Hematopoietic multipotent progenitor cell treated with erythropoietin and hydrocortisone succinate and interleukin-3 and kit ligand, for 15 days (in vitro differentiated cells): ENCODE data around the gene MYO16.

ENCODE experiments used
- DNase-seq: peaks from one replicate; pipeline ENCODE4 v3.0.0-alpha.2; 2015; ENCODE audit warnings: low spot score

The MYO16 gene

DNA sequence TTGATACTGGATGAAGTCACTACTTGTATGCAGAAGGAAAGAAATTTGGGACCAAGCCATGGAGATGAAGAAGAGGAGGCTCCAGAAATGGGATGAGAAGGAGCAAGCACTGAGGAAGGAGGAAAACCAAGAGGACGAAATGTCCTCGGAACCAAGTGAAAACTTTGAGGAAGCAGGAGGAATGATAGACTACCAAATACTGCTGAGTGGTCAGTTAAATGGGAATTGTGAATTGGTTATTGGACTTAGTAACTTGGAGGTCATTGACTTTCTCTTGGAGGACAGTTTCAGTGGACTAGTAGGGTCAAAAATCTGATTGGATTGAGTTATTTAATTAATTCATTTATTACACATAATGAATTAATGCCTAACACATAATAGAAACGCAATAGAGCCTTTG is 167.9 kb downstream of the MYO16 start:
- DNase-seq, result no peak

DNA sequence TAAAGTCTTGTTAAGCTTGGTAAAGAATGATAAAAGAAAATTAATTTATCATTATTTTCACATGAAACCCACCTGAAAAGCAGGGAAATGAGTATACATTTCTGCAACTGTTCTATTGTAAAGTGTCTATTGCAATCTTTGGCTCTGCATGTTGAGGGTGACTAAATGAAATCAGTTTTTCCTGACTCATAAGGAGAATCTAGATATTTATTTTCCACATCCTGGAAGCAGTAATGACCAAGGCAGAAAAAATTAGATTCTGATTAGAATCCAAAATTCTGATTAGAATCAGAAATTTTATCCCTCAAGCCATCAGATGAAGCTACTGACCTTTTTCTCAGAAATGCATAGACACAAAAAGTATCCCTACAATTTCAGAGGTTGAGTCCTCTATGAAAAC is 178.4 kb downstream of the MYO16 start:
- no peak for DNase-seq

DNA sequence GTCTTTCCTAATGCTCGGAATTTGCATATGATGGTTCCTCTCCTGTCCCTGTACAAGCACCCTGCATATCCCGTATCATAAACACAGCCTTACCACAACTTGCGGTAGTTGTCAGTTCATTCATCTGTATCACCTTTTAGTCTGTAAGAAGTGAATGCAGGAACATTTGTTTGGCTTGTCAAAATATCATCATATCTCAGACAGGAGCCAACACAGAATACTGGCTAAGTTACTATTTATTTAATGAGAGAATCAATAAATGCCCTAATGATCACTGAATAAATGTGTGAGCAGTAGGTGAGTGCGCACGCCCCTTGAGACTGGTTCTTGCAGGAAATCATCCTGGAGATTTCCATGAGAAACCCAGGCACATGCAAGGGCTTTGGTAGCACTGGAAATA is 182.8 kb downstream of the MYO16 start:
- no peak for DNase-seq

DNA sequence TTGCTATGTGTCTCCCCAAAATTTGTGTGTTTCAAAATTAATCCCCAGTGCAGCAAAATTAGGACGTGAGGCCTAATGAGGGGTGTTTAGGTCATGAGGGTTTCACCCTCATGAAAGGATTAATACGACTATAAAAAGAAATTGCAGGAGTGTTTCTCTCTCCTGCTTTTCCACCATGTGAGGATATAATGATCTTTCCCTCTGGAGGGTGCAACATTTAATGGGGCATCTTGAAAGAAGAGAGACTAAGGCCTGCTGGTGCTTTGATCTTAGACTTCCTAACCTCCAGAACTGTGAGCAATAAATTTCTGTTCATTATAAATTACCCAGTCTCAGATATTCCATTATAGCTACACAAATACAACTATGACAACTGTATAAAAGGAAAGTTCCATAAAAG is 183.2 kb downstream of the MYO16 start:
- no peak for DNase-seq

DNA sequence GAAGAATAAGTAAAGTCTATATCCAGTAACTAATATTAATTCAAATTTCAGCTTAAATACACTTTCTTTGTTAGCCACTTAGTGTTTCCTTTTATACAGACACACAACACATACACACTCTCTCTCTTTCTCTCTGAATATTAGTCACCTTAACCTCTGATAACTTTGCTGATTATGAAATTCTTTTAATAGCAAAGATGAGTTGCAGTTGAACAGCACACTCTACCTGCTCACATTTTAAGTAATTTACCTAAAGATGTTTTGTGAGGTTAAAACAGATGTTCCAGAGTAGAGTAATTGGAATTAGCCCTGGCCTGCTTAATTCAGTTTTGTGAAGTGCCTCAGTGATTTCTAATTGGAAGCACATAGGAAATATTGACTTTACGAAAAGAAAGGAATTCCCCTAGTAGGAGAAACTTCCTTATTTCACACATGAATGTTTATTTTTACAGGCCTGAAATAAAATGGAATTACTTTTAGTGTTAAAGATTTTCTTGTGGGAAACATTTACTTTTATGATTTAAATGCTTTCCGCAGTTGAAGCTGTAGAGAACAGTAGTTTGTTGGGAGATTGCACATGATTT is 184.3 kb downstream of the MYO16 start:
- DNase-seq, result no peak

DNA sequence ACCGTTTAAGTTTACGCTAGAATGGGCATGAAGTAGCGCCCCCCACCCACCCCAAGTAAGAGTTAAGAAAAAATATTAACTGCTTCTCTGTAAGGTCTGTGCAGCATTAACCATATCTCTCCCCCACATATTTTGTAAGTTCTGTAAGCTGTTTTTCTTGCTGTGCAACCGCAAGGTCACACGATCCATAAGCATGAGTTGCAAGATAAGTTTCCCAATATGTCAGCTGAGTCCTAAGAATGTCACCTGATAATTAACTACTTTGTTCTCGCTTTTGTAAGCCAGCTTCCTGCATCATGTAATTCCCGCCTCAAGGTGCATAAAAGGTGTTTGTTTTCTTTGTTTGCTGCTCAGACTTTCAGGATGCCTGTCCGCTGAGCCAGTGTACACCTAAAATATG is 187.0 kb downstream of the MYO16 start:
- no peak for DNase-seq

DNA sequence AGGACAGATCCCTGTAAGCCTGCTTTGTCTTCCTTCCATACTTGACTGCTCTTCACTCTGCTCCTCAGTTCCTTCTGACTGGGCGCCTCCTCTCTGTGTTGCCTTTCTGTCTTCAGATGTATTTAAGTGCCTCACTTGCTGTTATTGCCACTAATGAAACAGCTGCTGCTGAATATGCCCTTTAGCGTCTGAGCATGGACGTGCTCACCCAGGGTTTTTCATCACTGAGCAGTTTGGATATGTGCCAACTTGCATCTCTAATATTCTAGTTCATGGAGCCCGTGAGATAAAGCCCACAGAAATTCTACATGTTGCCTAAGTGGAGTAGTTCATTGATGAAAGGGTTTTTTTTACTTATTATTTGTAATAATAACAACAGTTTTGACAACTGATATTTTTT is 198.2 kb downstream of the MYO16 start:
- no peak for DNase-seq

DNA sequence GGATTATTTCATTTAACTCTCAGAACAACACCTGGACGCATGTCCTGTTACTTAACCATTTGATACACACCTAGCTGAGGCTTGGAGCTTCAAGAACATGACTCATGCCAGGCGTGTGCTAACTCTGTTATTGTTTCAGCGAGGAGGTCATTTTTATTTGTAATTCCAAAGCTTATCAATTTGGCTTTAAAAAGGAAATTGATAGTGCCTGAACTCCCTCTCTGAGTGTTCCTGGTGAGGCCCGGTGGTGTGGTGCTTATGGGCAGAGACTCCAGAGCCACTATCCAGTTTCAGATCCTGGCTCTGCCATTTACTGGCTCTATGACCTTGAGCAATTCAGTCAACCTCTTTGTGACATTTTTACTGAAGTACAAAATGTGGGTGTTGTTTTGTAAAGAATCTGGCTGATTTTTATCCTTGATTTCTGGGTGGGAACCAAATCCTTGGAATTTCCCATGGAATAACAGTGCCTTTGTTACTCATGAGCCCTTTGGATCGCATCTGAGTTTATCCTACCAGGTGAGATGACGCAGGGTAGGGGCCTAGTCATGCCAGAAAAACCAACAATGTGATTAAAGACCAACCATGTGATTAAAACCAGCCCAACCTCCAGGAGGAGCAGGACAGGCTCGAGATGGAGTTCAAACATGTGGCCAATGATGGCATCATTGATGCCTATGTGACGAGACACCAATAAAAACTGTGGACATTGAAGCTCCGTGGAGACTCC is 198.8 kb downstream of the MYO16 start:
- DNase-seq, result no peak

DNA sequence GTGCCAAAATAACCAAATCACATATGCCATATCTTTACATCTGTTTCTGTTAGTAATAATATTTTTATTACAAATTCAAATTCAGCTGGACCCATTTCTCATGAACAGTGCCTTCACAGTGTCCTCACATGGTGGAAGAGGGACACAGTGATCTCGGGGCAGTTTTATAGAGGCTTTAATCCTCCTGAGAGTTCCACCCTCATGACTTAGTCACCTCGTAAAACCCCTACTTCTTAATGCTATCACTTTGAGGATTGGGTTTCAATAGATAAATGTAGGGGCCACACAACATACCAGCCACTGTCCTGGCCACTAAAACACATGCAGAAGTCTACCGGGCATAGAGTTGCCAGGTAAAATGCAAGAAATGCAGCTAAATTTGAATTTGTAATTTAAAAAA is 201.5 kb downstream of the MYO16 start:
- DNase-seq, result no peak

DNA sequence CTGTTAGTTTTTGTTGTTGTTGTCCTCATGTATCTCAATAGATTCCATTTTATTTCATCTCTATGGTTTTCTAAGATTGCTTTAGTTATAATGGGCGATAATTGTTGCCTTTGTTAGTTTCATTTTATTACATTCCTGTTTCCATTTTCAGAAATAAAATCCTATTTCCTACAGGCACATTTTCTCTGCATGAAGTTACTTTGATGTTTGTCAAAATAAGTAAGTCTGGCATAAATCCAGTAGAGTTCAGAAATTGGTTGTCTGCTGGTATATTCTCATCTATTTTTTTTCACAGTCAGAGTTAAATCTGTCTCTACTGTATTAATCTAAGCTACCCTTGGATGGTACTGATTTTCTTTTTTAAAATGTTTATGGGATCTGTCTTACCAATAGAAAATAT is 204.1 kb downstream of the MYO16 start:
- no peak for DNase-seq

DNA sequence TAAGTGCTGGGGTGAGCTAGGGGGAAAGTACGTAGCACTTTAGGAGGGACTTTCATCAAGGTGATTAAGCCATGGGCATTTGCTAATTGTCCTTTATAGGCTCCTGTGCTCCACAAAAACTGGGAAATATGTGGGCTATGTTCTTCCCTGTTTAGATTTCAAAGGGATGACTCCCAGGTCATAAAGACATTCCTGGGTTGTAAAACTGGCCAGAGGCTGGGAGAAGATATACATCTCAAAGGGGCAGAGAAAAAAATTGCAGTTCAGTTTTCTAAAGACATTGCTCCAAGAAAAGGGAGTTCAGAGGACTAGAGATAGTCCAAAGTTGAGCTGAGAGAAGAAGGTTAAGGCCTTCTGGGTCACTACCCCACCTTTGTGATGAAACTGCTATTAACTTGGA is 204.8 kb downstream of the MYO16 start:
- DNase-seq, result no peak

DNA sequence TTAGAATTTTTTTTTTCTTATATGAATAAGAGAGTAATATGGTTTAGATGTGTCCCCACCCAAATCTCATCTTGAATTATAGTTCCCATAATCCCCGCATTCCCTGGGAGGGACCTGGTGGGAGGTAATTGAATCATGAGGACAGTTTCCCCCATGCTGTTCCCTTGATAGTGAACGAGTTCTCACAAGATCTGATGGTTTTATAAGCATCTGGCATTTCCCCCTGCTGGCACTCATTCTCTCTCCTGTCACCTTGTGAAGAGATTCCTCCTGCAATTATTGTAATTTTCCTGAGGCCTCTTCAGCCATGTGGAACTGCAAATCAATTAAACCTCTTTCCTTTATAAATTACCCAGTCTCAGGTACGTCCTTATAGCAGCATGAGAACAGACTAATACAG is 205.7 kb downstream of the MYO16 start:
- no peak for DNase-seq

DNA sequence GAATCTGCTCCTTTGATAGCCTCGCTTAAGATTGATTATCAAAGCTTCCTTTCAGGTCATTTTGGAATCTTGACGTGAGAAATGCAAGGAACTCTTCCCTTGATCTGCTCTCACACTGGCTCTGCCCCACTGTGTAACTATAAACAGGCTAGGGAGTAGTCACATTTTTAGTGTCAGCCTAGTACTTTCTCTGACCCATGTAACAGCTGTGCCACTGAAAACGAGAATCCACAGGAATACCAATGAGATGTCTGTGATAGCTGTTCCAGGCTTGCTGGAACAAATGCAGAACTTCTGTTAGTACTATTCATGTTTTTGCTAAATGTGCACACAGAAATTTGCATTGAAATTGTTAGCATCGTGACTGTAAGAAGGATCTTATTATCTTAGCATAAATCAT is 221.3 kb downstream of the MYO16 start:
- no peak for DNase-seq

DNA sequence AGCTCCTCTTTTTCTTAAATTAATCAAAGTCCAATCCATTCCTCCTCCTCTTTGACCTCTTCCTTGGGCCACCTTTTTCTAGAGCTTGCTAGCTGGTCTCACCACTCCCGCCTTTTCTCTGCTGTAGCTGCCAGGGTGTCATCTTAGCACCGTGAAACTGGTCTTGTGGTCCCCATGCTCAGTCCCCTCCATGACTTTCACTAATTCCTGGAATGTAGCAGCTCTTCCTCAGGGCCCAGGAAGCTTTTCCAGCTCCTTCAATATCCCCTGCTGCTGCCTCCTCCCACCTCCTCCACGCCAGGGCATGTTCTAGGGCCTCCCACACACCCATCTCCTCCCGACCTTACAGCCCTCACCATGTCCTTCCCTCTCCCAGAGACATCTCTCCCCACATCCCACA is 222.2 kb downstream of the MYO16 start:
- DNase-seq, result no peak

DNA sequence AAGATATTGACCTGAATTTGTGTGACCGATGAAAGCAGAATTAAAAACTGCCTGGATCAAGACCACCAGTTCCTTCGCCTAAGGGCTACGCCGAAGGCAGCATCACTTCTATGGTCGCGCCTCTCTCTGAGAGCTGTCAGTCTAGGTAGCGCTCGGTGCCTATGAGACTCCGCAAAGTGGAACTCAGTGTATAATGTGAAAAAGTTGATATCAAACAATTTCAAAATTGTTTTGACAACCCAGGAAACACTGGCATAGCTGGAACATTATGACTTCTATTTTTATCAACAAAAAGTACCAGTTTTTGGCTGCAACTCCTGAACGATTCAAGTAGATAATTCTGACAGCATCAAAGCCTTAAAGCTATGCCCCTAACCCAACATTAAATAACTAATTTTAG is 223.6 kb downstream of the MYO16 start:
- DNase-seq, result no peak

DNA sequence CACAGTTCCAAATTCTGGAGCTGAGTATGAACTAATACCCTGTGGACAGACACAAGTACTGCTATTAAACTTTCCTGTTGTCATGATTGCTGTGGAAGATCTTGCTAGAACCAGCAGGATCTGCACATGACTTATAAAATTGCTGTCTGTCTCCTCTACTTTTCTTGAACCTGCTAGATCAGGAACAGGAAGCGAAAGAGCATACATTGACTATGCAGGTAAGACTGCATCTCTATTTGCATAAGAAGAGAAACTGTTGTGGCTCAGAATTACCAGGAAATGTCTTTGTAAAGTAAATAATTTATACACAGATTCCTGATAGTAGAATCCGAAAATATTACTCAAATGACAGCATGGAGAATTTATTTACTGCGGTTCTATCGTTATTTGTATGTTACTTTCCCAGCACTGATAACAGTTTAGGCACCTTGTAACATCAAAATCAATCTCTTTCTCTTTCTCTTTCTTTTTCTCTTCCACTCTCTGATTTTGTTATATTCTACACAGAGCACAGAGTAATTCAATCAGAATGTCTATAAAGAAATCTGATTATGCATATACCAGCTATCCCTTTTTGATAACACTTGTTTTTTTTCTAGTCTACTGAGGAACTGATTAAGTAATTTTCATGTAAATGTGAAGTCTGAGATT is 226.5 kb downstream of the MYO16 start:
- no peak for DNase-seq

DNA sequence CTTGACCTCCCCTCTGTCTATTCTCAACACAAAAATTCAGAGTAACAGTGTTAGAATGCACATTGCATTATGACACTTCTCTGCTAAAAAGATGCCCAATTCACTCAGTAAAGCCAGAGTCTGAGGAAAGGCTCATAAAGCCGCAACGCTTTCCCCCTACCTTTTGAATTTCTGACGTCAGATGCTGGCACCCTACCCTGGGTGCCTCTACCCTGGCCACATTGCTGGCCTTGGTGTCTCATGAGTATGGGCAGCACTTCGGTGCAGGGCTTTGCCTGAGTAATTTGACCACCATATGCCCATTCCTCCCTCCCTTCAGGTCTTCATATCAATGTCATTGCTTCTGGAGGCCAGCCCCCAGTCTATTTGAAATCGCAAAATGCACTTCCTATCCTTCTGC is 229.3 kb downstream of the MYO16 start:
- no peak for DNase-seq

DNA sequence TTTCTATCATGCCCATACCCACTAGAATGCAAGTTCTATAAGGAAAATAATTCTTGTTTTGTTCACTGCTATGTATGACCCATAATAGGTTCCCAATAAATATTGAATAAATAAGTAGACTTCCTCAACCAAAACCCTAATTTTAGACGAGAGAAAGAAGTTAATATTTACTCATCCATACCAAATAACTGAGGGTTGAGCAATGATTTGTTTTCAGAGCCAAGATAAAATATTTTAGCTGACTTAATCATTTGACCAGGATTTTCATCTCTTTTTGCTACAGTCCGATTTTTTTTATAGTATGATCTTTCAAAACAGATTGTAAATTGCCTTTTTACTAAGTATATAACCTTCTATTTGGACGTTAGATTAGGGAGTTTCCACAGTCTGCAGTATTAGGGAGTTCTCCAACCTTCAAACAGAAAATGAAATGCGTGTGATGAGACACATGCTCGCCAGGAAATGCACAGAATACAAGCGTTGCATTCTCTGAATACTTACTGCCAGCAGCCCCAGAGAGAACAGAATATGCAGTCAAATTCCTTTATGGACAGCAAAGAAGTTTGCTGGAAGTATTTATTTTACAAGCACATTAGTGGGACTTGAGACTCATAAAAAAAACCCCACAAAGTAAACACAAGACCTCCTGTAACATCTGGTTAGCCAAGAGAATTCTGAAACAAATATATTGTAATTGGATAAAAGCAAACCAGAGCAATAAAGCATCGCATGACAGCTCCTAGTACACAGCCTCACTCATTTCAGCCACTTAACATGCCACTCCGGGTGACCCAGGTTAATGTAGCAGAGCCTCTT is 230.0 kb downstream of the MYO16 start:
- DNase-seq, result no peak

DNA sequence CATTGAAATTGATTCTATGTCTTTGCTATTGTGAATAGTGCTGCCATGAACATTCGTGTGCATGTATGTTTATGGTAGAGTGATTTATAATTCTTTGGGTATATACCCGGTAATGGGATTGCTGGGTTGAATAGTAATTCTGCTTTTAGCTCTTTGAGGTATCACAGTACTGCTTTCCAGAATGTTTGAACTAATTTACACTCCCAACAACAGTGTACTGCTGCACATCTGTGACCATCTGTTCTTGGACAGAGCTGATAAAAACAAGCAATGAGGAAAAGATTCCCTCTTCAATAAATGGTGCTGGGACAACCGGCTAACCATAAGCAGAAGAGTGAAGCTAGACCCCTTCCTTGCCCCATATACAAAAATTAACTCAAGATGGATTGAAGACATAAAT is 231.0 kb downstream of the MYO16 start:
- no peak for DNase-seq

DNA sequence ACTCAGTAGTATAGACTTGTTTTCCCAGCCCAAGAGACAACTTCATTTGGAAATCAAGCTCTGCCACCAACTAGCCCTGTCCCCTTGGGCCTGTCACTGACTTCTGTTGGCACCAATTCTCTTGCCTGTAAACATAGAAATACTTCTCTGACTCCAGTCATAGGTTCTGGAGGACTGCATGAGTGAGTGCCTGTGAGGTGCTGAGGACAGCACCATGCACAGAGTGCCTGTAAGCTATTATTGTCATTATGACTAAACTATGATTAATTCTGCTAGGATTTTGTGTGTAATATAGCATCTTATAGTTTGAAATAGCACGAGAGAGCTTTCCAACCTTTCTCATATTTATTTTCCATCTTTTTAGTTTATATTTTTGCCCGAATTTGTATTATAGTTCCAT is 247.9 kb downstream of the MYO16 start:
- no peak for DNase-seq

DNA sequence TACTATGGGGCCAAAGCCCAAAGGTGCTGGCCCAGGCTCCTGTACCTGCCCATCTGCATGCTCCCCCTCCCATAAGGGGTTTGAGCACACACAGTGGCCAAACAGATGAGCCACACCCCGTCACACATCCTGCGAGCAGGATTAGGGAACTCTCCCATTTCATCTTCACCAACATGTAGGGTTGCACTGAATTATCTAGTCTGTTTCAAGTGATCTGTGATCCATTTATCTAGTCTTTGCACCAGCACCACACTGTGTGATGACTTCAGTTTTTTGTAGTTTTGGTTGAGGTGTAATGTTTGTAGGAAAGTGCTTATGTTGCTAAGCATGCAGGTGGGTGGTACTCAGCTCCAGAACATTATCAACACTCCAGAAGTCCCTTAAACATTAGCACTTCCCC is 249.3 kb downstream of the MYO16 start:
- DNase-seq, result no peak

DNA sequence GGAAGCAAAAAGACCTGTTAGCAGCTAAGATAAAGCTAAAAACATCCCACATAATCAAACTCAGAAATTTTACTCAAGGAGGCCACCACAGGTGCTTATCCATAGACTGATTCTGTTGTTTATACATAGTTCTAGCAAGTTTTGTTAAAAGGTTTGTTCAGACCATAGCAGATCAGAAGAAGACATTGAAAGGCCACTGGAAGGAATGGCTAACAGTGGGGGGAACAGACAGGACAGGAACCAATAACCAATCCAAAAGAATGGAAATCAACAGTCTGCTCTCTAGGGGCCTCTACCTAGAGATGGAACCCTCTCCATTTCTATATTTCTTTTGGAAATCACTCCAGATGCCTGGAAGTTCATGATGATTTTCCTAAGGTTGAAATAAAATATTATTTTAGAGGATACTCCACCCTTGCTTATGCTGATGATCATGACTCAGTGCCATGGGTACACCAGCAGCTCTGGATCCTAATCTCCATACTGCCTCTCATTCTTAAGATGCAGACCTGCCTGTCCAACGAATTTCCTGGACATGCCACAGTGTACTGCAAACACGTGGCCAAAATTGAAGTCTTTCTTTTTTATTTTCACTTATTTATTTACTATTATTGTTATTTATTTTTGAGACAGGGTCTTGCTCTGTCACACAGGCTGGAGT is 260.0 kb downstream of the MYO16 start:
- no peak for DNase-seq
